ENCODE results near the gene HCRT.
A peak's percentile ranks its signal among the peaks of the same experiment; 100 is the strongest.
"Not testable (repeated sequence)": the region's sequence is repeated elsewhere in the genome, so short reads cannot be mapped to it uniquely, and the experiment has no call there.

Gene HCRT

DNA sequence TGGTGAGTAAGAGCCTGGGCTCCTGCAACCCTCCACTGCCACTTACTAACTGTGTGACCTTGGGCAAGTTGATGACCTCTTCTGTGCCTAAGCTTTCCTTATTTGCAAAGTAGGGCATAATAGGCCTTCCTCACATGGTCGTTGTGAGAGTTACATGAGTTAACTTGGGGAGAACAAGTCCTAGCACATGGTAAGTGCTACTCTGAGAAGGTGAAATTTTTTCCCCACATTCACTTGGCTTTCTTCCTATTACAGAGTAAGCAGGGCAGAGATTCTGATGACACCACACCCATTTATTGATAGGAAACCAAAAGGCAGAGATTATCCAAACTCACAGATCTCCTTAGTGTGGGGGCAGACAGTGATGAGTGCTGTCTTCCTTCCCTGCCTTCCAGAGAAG lies 5.9 kb downstream of the HCRT start:
- DNase-seq = no peak

DNA sequence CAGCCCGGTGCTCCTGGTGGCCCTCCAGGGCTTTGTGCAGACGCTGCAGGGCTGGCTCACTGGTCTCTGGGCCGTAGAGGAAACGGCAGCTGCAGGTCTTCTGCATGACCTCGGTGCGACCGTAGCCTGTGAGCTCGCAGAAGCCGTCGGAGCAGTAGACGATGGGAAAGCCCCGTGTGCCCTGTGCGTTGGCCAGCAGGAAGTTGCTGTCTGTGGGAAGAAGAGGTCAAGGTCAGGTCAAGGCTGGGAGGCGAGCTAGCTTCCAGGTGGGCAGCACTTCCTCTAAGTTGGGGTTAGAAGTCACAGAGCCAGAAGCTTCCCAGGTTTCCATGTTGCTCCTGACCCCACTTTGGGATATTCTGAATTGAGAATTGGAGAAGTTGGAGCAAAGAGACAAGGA lies 6.4 kb downstream of the HCRT start:
- DNase-seq = peak; percentile 57

DNA sequence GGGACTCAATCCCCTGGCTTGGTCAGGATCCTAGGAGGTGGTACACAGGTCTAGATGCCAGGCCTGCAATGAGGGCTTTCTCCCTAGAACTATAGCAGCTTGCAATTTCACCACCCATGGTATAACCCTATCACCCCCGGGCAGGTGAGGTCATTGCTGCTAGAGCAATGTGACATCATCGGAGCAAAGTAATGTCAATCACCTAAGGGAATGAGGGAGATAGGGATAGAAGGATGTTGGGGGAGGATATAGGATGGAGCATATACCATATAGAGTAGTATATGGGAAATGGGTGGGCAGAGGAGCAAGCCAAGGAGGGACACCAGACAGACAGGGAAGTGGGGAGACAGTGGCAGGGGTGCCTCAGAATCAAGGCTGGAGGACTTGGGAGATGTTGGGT lies 7.6 kb downstream of the HCRT start:
- no peak for DNase-seq

DNA sequence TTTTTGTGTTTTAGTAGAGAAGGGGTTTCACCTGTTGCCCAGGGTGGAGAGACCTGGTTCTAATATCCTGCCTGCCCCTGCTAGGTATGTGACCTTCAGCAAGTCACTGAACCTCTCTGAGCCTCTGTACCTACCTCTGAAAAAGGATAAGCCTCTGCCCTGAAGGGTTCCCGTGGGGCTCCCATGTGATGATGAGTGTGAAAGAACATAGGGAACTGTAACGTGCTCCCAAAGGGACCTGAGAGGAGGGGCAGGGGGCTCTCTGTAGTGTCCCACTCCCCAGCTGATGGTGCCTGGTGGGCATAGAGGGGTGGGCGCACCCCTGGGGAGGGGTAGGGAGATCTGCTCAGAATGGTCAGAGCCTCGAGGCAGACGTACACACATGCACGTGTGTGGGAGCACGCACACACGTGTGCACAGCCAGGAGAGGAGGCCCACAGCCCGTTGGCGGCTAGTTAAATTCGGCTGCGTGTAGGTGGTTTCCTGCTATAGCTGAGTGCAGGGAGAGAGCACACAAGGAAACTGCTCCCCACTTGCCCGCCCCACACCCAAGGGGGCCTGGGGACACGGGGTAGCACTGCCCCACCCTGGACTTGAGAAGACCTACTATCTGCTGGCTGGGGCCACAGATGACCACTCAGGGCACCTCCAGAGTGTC lies 11.0 kb downstream of the HCRT start:
- DNase-seq = no peak

DNA sequence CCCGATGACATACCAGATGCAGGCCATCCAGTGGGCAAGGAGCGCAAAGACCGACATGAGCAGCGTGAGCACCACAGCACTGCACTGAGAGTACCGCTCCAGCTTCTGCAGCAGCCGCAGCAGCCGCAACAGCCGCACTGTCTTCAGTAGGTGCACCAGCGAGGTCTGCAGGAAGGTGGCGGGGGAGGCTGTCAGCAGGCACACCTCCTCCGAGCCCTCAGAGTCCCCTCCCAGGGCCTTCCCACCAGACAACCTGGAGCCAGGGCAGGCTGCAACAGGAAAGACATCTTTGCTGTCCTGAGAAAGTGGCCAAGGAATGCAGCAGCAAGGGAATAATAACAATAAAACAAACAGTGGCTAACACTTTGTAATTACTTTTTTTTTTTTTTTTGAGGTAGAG lies 13.4 kb downstream of the HCRT start:
- DNase-seq = no peak

DNA sequence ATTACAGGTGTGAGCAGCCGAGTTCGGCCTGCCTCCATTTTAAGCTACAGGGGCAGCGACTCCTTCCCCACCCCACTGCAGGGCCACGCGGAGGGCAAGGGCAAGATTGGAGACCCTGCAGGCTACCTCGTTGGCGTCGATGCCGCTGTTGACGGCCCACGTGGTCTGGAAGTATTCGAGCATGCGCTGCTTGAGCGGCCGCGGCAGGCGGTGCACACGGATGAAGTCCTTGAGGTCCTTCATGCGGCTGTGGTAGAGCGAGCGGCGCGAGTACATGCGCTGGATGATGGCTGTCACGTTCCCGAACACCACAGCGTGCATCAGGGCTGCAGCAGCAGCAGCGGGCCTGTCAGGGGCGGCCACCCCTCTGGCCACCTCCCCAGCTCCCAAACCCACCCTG lies 15.9 kb downstream of the HCRT start:
- no peak for DNase-seq

DNA sequence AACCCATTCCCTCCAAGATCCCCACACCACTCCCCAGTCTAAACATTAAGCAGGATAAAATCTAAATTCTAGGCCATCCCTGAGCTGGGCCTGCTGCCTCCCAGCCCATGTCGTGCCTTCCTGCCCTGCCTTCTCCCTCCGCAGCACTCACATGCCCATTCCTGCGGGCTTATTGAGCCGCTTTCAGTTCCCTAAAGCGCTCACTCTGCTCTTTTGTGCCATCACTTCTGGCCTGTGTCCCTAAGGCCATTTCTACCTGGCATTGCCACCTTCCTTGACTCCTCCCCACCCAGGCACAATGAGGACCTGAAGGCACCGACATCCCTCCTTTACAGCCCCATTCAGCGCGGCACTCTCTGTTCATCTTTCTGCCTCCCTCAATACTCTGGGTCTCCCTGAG lies 17.4 kb downstream of the HCRT start:
- no peak for DNase-seq

DNA sequence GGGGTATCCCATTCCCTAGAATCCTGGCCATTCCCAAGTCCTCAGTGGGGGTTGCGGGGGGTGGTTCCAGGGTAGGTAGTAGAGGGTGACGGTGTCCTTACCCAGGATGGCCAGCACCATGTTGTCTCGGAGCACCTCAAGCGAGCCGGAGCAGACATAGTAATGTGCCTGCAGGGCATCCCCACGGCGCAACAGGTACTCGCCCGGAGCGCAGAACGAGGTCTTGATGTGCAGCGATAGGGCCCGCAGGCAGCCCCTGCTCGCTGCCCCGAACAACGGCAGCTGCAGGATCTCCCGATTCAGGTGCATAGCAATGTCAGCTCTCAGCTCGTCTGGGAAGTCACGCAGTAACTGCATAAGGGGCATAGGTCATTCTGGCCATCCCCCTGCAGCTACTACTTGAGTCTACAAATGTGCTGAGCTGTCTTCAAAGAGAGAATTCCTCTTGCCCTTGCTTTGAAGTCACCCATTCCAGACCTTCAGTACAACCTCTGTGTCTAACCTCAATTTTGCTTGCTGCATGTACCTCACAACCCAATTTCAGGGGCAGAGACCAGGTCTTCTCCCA lies 19.0 kb downstream of the HCRT start:
- no peak for DNase-seq

DNA sequence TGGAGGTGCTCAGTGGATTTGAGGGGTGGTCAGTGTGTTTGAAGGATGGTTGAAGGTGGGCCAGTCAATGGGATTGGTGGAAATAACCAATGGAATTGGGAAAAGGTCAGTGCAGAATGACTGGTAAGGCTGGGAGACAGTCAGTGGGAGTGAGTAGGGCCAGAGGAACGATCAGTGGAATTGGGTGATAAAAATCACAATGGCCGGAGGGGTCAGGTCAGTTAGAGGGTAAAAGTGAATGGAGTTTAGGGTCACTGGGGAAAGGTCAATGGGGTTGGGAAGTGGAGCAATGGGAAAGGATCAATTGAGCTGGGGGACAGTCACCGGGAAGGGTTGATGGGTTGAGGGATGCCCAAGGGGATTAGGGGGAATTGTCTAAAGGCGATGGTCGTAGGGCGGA lies 19.5 kb downstream of the HCRT start:
- no peak for DNase-seq

DNA sequence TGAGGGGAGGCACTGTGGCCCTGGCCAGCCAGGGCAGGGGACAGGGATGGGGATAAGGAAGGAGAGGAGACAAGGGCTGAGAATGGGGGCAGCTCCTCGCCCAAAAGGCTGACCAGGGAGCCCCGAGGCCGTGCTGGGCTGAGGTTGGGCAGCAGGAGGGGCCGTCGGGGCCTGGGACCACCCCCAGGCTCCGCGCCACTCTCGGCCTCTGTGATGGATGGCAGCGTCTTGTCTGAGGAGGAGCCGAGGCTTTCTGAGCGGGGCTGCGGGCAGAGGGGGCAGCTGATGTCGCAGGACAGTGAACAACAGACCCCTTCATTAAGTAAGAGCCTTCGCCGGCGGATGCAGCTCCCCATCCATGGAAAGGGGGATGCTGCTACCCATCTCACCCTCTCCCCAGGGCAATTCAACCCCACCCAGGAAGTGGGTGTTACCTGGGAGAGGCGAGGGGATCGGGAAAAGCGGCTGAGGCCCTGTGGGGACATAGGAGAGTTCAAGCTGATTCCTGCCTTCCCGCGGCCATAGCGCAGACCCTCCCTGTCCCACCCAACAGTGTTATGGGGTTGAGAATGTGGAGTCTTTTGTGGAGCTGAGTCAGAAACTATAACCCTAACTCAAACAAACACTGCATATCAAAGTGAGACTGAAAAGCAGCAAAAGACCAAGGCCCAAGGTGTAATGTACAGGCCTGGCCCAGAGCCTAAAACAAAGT lies 21.4 kb downstream of the HCRT start:
- no peak for DNase-seq

DNA sequence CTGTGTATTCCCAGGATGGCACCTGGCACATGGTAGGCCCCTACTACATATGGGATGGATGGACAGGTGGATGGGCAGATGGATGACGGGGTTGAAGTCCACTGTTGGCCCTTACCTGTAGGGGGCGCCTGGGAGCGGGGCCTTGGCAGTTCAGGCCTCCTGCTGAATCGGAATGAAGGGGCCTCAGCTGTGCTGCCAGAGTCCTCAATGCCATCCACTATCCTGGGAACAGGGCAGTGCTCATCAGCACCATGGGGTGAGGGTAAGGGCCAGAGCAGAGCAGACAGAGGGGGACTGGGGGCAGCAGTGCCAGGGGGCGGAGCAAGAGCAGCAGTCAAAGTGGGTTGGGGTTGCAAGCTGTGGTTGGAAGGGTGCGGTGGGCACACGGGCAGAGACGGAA lies 22.1 kb downstream of the HCRT start:
- no peak for DNase-seq

DNA sequence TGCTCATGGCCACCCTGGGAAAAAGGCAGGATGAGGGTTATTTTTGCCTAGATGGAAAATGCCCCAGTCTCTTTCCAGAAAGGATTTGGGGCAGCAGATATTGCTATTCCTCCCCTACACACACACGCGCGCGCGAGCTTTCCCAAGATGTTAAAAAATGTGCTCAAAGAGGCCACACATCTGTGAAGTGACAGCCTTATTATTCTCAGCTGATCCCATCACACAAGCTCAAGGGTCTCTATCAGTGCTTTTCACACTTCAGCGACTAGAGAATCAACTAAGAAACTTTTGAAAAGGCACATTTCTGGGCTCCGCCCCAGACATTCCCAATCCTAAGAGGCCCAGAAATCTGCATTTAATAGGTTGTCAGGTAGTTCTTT lies 24.7 kb downstream of the HCRT start:
- no peak for DNase-seq

DNA sequence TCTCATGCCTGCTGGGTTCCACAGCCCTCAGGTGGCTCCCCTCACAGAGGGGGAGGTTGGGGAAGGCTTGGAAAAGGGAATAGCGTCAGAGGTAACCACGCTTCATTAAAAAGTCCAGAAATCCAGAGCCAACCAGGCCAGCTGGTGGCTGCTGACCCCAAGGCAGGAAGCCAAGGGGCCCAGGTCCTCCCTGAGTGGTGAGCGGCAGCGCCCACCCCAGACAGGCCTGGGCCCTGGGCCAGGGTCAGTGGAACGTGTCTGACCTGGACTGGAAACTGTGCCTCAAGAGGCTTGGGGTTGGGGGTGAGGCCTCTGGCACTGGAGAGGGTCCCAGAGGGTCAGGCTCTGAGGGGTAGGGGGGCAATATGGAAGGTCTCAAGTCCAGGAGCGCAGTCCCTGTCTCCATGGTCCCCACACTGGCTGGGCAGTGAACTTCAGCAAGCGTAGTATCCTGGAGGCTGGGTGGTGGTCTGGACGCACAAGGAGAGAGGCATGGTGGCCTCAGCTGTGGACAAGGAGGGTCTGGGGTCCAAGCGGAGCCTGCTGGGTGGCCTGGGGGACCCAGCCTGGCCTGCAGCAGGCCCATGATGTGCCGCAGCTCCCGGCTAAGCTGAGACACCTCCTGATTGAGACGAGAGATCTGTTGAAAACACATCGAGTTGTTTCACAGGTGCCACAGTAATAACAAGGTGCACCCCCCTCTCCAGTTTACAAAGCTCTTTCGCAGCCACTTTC lies 25.3 kb downstream of the HCRT start:
- DNase-seq = no peak

DNA sequence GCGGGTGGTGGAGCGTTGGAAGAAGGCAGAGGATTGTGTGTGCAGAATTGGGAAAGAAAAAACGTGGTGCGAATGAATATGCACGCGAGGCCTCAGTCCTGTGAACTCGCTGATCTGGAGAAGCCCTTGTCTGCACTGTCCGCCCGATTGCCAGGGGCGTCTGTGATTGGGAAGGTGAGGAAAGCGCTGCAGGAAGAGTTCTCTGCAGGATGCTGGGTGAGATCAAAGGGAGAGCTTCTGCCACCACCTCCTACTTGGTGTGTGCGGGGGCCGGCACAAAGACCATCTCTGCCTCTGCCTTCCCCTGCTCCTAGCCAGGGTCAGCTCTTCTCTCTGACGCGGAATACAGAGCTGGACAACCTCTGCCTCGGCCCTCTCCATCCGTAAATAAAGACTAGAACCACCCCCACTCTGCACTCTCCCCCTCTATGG lies 29.6 kb downstream of the HCRT start:
- DNase-seq = no peak

DNA sequence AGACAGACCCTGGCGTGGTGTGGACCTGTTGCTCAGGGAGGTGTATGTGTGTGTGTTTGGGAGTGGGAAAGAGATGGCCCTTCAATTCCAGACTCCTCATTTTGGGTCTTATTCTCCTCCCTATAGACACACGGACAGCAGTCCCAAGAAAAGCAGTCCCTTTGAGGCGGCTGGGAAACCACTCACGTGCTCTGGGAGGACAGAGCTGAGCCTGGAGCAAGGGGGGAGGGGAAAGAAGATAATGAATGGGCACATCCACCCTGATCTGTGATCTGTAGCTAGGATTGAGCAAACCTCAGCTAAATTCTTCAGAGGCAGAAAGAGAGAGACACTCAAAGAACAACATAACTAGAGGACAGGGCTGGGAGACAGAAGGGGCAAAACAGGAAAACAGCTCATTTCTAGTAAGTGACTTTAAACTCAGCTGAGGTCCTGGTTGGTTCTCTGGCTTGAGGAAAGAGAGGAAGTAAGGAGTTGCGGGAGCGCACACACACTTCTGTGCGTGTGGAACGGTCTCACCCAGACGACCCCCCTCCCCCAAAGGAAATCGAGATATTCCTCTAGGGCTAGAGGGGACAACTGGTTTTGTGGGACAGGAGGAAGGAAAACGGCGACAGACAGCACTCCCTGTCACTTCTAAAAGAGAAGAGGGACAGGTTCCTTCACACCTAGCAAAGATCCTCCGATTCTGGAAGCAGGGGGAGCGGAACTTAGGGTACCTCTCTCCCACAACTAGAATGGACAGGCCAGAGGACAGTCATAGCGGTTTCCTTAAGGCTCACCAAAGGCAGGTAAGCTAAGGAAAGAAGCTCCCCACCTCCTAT lies 31.1 kb downstream of the HCRT start:
- DNase-seq = peak; percentile 29

DNA sequence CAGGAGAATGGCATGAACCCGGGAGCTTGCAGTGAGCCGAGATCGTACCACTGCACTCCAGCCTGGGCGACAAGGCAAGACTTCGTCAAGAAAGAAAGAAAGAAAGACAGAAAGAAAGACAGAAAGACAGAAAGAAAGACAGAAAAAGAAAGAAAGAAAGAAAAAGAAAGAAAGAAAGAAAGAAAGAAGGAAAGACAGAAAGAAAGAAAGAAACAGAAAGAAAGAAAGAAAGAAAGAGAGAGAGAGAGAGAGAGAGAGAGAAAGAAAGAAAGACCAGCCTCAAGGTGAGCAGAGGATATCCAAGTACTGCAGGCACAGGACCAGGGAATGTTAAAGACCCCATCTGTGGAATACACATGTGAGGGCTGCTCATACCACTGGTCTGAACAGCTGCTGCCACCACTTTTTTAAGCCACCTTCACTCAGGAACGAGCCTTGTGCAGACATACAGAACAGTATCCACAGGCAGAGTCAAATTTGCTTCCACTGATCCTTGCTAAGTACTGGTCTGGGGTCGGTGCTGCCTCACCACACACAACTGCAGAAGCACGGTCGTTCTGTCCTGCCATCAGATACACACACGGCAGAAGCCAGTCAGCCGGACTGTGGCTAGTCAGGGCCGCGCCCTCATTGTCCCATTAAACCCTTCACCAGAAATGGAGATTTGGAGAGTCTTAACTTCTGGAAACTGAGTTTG lies 38.2 kb downstream of the HCRT start:
- DNase-seq = no peak

DNA sequence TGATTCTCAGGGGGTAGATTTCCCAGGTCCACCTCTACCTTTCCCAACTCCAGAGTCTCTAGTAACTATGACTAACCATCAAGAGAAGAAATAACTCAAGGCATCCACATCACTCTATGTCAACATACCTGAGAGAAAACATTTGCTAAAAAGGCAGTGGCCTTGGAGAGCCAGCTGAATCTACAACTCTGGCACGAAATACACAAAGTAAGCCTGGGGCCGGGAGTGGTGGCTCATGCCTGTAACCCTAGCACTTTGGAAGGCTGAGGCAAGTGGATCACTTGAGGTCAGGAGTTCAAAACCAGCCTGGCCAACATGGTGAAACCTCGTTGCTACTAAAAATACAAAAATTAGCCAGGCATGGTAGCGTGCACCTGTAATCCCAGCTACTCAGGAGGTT lies 42.1 kb downstream of the HCRT start:
- DNase-seq = not testable (repeated sequence)

DNA sequence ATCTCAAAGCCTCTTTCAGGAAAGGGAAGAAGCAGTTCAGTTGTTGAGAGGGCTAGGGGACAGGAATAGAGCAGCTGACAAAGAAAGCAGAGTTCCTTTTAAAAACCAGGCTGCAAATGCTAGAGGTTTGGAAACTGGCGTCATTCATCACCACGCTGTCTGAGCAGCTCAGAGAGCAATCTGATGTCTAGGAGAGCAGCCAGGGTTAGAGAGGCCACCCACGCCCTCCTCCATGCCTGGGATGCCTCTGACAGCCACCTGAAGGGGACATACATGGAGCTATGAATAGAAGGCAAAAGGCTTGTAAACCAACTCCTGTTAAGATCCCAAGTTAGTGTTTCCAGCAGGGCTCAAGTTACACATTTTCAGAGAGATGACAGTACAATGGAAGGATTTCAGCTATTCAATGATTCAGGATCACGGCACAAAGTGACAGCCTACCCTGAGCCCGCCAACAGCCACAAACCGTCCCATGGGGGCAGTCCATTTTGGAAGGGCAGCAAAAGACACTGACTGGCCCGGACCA lies 42.8 kb downstream of the HCRT start:
- no peak for DNase-seq

DNA sequence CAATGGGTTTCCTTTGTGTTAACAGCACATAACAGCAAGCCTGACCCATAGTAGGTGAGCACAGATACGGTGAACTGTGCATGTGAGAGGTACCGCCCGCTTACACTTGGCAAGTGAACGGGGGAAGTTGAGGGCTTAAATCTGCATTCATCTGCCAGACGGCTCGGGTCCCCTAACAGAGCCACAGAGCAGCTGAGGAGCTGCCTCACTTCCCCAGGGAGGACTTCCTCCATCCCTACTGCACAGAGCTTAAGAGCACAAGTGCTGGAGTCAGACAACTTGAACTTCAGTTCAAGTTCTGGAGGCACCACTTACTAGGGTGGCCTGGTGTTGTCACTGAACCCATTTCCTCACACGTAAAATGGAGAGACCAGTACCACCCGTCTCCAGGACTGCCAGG lies 43.9 kb downstream of the HCRT start:
- no peak for DNase-seq

DNA sequence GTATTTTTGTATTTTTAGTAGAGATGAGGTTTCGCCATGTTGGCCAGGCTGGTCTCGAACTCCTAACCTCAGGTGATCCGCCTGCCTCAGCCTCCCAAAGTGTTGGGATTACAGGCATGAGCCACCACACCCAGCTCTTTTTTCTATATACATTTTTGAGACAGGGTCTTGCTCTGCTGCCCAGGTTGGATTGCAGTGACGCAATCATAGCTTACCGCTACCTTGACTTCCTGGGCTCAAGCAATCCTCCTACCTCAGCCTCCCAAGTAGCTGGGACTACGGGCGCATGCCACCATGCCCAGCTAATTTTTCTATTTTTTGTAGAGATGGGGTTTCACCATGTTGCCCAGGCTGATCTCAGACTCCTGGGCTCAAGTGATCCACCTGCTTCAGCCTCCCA lies 44.6 kb downstream of the HCRT start:
- not testable (repeated sequence) for DNase-seq

DNA sequence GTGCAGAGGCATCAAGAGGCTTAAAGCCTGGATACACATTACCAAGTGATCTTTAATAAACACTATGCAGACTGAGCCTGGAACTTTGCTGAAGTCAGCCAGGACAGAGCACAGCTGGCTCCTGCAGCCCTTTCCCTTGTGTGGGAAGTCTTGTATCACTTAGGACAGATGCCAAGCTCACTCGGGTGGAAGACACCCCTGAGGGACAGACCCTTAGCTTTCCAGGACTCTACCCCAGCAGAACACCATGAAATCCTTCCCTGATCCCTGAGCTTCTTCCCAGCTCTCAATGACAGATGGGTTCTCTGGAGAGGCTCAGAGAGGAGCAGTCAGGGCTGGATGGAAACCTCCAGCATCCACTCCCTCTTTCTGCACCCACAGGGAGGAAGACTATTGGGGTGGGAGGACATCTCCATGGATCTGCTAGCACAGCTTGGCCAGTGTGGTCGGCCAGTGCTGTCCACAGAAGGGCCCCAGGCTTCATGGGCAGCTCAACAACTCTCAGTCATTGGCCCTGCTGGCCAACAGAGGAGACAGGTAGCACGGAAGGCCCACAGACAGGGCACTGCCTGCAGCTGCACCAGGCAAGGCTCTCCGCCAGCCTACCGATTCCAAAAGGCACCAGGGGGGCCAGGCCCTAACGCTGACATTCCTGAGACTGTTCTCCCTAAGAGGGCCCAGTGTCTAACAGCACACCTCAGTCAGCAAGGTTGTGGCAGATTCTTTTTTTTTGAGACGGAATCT lies 46.3 kb downstream of the HCRT start:
- no peak for DNase-seq
